NB4 (cell line): ENCODE data around the gene SLC26A1.

Experiments used
- POLR2A ChIP-seq: IDR thresholded peaks from 2 replicates; pipeline ENCODE4 v1.6.1; 2011; ENCODE audit warnings: mild to moderate bottlenecking; ENCODE audit not compliant: insufficient read length; ENCODE audit errors: extremely low read depth
- TF ChIP-seq, protein P1 (sequence below): IDR thresholded peaks from one replicate; pipeline ENCODE4 v1.5.1; 2012; ENCODE audit warnings: low read depth, low read length

DNA sequence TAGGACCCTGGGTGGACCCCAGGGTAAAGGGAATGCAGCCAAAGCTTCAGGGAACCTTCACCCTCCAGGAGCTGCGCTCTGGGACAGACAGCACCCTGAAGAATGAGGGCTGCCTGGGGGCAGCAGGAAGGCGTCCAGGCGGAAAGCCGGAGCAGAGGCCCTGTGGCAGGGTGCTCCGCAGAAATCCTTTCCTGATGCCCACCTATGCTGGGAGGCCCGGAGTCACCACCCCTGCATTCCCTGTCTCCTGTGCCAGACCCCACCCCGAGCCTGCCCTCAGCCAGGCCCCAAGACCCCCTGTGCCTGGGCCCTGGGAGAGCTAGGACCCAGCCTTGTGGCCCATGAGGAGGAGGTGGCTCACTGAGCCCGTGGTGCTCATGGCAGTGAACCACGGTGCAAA is 18.5 kb downstream of the SLC26A1 start:
- no peak for TF ChIP-seq POLR2A
- TF ChIP-seq, protein P1, sequence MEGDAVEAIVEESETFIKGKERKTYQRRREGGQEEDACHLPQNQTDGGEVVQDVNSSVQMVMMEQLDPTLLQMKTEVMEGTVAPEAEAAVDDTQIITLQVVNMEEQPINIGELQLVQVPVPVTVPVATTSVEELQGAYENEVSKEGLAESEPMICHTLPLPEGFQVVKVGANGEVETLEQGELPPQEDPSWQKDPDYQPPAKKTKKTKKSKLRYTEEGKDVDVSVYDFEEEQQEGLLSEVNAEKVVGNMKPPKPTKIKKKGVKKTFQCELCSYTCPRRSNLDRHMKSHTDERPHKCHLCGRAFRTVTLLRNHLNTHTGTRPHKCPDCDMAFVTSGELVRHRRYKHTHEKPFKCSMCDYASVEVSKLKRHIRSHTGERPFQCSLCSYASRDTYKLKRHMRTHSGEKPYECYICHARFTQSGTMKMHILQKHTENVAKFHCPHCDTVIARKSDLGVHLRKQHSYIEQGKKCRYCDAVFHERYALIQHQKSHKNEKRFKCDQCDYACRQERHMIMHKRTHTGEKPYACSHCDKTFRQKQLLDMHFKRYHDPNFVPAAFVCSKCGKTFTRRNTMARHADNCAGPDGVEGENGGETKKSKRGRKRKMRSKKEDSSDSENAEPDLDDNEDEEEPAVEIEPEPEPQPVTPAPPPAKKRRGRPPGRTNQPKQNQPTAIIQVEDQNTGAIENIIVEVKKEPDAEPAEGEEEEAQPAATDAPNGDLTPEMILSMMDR = no peak
